NT2/D1 (cell line): ENCODE results near the gene OR12D2.
"Not testable (repeated sequence)": the region's sequence is repeated elsewhere in the genome, so short reads cannot be mapped to it uniquely, and the experiment has no call there.

ENCODE experiments used
- SUZ12 ChIP-seq: IDR thresholded peaks from 2 replicates; pipeline ENCODE4 v1.6.1; 2011; ENCODE audit not compliant: insufficient read length, insufficient read depth; ENCODE audit errors: extremely low read depth
- YY1 ChIP-seq: IDR thresholded peaks from 2 replicates; pipeline ENCODE4 v1.6.1; 2011; ENCODE audit not compliant: insufficient read length, insufficient read depth
- ZNF274 ChIP-seq: IDR thresholded peaks from 2 replicates; pipeline ENCODE4 v1.6.1; 2011; ENCODE audit warnings: mild to moderate bottlenecking, low read depth, low read length

GRCh38 chr6:29436730-29437129, 41.3 kb downstream of the OR12D2 start:
- TF ChIP-seq SUZ12, YY1, ZNF274: not testable (repeated sequence)
